H9 (cell line): ENCODE measurements around the gene FOXO6. TPM values are rescaled to one million over a fixed set of nuclear protein-coding genes. Genes with fewer than 3 reads are reported as not detected.

ENCODE experiments used
- DNase-seq: peaks from one replicate; pipeline ENCODE4 v3.0.0-alpha.2; 2017
- H2AFZ ChIP-seq: one replicate; pipeline ENCODE4 v1.6.1; 2013; ENCODE audit warnings: mild to moderate bottlenecking, low read length, control low read depth, moderate library complexity
- H2AK5ac ChIP-seq: 2 replicates; pipeline ENCODE4 v1.6.1; 2013; ENCODE audit warnings: low read length, control low read depth, mixed read lengths; ENCODE audit not compliant: insufficient read length
- H2BK120ac ChIP-seq: one replicate; pipeline ENCODE4 v1.6.1; 2013; ENCODE audit warnings: low read depth, mild to moderate bottlenecking, low read length, control low read depth, inconsistent platforms; ENCODE audit not compliant: poor library complexity, severe bottlenecking
- H2BK12ac ChIP-seq: 2 replicates; pipeline ENCODE4 v1.6.1; 2013; ENCODE audit warnings: low read length, control low read depth, mixed read lengths, low read depth; ENCODE audit not compliant: insufficient read length
- H2BK15ac ChIP-seq: 2 replicates; pipeline ENCODE4 v1.6.1; 2013; ENCODE audit warnings: low read depth, low read length, control low read depth
- H2BK20ac ChIP-seq: one replicate; pipeline ENCODE4 v1.6.1; 2013; ENCODE audit warnings: low read depth, mild to moderate bottlenecking, low read length, control low read depth, inconsistent platforms; ENCODE audit not compliant: poor library complexity, severe bottlenecking
- H2BK5ac ChIP-seq: 2 replicates; pipeline ENCODE4 v1.6.1; 2013; ENCODE audit warnings: low read length, control low read depth, mixed read lengths; ENCODE audit not compliant: insufficient read length
- H3K14ac ChIP-seq: 2 replicates; pipeline ENCODE4 v1.6.1; 2013; ENCODE audit warnings: low read length, control low read depth; ENCODE audit not compliant: insufficient read depth
- H3K18ac ChIP-seq: 2 replicates; pipeline ENCODE4 v1.6.1; 2013; ENCODE audit warnings: low read depth, mild to moderate bottlenecking, mixed read lengths, low read length, control low read depth; ENCODE audit not compliant: insufficient read length
- H3K23ac ChIP-seq: 2 replicates; pipeline ENCODE4 v1.6.1; 2013; ENCODE audit warnings: low read length, control low read depth, mixed read lengths, low read depth; ENCODE audit not compliant: insufficient read length
- H3K23me2 ChIP-seq: 2 replicates; pipeline ENCODE4 v1.6.1; 2013; ENCODE audit warnings: low read depth, mild to moderate bottlenecking, mixed read lengths, low read length, control low read depth; ENCODE audit not compliant: insufficient read length, poor library complexity, severe bottlenecking
- H3K27ac ChIP-seq: 2 replicates; pipeline ENCODE4 v1.5.1; 2013; ENCODE audit warnings: low read length, control low read depth, mixed read lengths, low read depth; ENCODE audit not compliant: insufficient read length
- H3K27me3 ChIP-seq: 2 replicates; pipeline ENCODE4 v1.6.1; 2013; ENCODE audit warnings: low read length, control low read depth, inconsistent platforms; ENCODE audit not compliant: insufficient read depth
- H3K4ac ChIP-seq: 2 replicates; pipeline ENCODE4 v1.6.1; 2013; ENCODE audit warnings: low read depth, mild to moderate bottlenecking, control low read depth, inconsistent platforms, low read length, moderate library complexity
- H3K4me1 ChIP-seq: 2 replicates; pipeline ENCODE4 v1.6.1; 2013; ENCODE audit warnings: low read length, control low read depth, inconsistent platforms; ENCODE audit not compliant: insufficient read depth
- H3K4me2 ChIP-seq: 2 replicates; pipeline ENCODE4 v1.6.1; 2013; ENCODE audit warnings: low read length, control low read depth, mixed read lengths; ENCODE audit not compliant: insufficient read length, insufficient read depth
- H3K56ac ChIP-seq: 2 replicates; pipeline ENCODE4 v1.6.1; 2013; ENCODE audit warnings: low read depth, mild to moderate bottlenecking, mixed read lengths, low read length, control low read depth; ENCODE audit not compliant: insufficient read length
- H3K79me1 ChIP-seq: 2 replicates; pipeline ENCODE4 v1.6.1; 2013; ENCODE audit warnings: low read depth, mild to moderate bottlenecking, moderate library complexity, low read length, control low read depth, inconsistent platforms; ENCODE audit not compliant: insufficient read depth, poor library complexity, severe bottlenecking
- H3K79me2 ChIP-seq: 2 replicates; pipeline ENCODE4 v1.6.1; 2013; ENCODE audit warnings: low read length, control low read depth, inconsistent platforms; ENCODE audit not compliant: insufficient read depth
- H3K9ac ChIP-seq: 2 replicates; pipeline ENCODE4 v1.6.1; 2013; ENCODE audit warnings: low read length, control low read depth, mixed read lengths; ENCODE audit not compliant: insufficient read length; ENCODE audit errors: extremely low read depth
- H3K9me3 ChIP-seq: one replicate; pipeline ENCODE4 v1.6.1; 2013; ENCODE audit warnings: low read depth, low read length, inconsistent platforms; ENCODE audit not compliant: control insufficient read depth
- H3T11ph ChIP-seq: one replicate; pipeline ENCODE4 v1.6.1; 2013; ENCODE audit warnings: mild to moderate bottlenecking, low read length, control low read depth, inconsistent platforms
- H4K20me1 ChIP-seq: one replicate; pipeline ENCODE4 v1.6.1; 2013; ENCODE audit not compliant: control insufficient read depth, insufficient read length, insufficient read depth
- H4K5ac ChIP-seq: 2 replicates; pipeline ENCODE4 v1.6.1; 2013; ENCODE audit warnings: low read depth, mild to moderate bottlenecking, mixed read lengths, low read length, control low read depth; ENCODE audit not compliant: insufficient read length
- H4K8ac ChIP-seq: replicated peaks from 2 replicates; pipeline ENCODE4 v1.6.1; 2013; ENCODE audit warnings: low read length, control low read depth, mixed read lengths, low read depth; ENCODE audit not compliant: insufficient read length
- H4K91ac ChIP-seq: 2 replicates; pipeline ENCODE4 v1.6.1; 2013; ENCODE audit warnings: low read depth, mild to moderate bottlenecking, moderate library complexity, mixed read lengths, low read length, control low read depth; ENCODE audit not compliant: insufficient read length
- H3K27ac Mint-ChIP-seq, 3 experiments: 2 replicates in 2 of 3; 3 replicates in 1 of 3; pipeline ENCODE4 v1.8.0; 2020 to 2021; ENCODE audit warnings: mixed read lengths in 3 of 3, mild to moderate bottlenecking in 1 of 3, moderate library complexity in 1 of 3
- H3K27me3 Mint-ChIP-seq: 2 replicates; pipeline ENCODE4 v1.8.0; 2021; ENCODE audit warnings: low read depth, mild to moderate bottlenecking, moderate library complexity, mixed read lengths
- H3K36me3 Mint-ChIP-seq, 3 experiments: 2 replicates in 2 of 3; 3 replicates in 1 of 3; pipeline ENCODE4 v1.8.0; 2020 to 2021; ENCODE audit warnings: low read depth in 3 of 3, mixed read lengths in 3 of 3; ENCODE audit not compliant: insufficient read depth in 1 of 3
- H3K4me1 Mint-ChIP-seq, 2 experiments: 2 replicates each; pipeline ENCODE4 v1.8.0; 2020; ENCODE audit warnings: mixed read lengths in 2 of 2
- H3K4me3 Mint-ChIP-seq, 2 experiments: 2 replicates in 1 of 2; 3 replicates in 1 of 2; pipeline ENCODE4 v1.8.0; 2020 to 2021; ENCODE audit warnings: mild to moderate bottlenecking in 2 of 2, mixed read lengths in 2 of 2, moderate library complexity in 1 of 2
- H3K9me3 Mint-ChIP-seq, 2 experiments: 2 replicates in 1 of 2; 3 replicates in 1 of 2; pipeline ENCODE4 v1.8.0; 2020; ENCODE audit warnings: mild to moderate bottlenecking in 2 of 2, mixed read lengths in 2 of 2, moderate library complexity in 1 of 2
- CTCF ChIP-seq: fragments of 200-600 bp; sonication (generic); conservative IDR thresholded peaks from 3 replicates; pipeline ENCODE4 v1.8.0; 2021; ENCODE audit warnings: antibody characterized with exemption, mild to moderate bottlenecking
- WGBS: extraction: QIAGEN DNeasy Blood & Tissue Kit; methylation state at CpG from one replicate; pipeline ENCODE4 v1.1.7; 2013; ENCODE audit warnings: missing lambda C conversion rate, low lambda C conversion rate, mixed read lengths; ENCODE audit not compliant: insufficient read length; ENCODE audit errors: extremely low coverage; 5-methylcytosine and 5-hydroxymethylcytosine counted together
- total RNA-seq: library from RNA; stranded (reverse); gene quantifications from 2 replicates; pipeline ENCODE4 v1.2.1, GENCODE V29; 2021

The FOXO6 gene
- total RNA-seq, 1 experiment from 2014 or later, result 0.83 TPM

GRCh38 chr1:41420351-41420750 lies 59.1 kb downstream of the FOXO6 start:
- H3K4me3 Mint-ChIP-seq, result no peak overlapping the region

More at GRCh38 chr1:41420351-41420750, 59.1 kb downstream of the FOXO6 start:
- Histone ChIP-seq H3K23ac (no peak overlapping the region), H2BK120ac (no peak overlapping the region), H3K9ac (no peak overlapping the region), H3K14ac (no peak overlapping the region), H3K56ac (no peak overlapping the region), H3K79me2 (no peaks in the 10 kb centered on the region), H4K8ac (no peak overlapping the region), H3K4ac (no peak overlapping the region), H3K27ac (no peak overlapping the region), H2BK20ac (no peak overlapping the region), H3K79me1 (no peaks in the 10 kb centered on the region), H4K91ac (no peak overlapping the region), H2BK15ac (no peak overlapping the region), H4K5ac (no peak overlapping the region), H3K4me2 (no peak overlapping the region), H2AK5ac (no peak overlapping the region), H4K20me1 (no peaks in the 10 kb centered on the region), H3K9me3 (no peaks in the 10 kb centered on the region), H2AFZ (no peak overlapping the region), H2BK12ac (no peak overlapping the region), H3K18ac (no peak overlapping the region), H3T11ph (no peak overlapping the region), H3K27me3 (no peaks in the 10 kb centered on the region), H3K4me1 (no peaks in the 10 kb centered on the region), H2BK5ac (no peak overlapping the region), H3K23me2 (no peaks in the 10 kb centered on the region)
- H3K36me3 Mint-ChIP-seq, result no peaks in the 10 kb centered on the region
- no peak overlapping the region; a peak in 1 of 7 replicates for H3K27ac Mint-ChIP-seq
- H3K27me3 Mint-ChIP-seq, result peaks cover 1% of the 10 kb centered on the region
- TF ChIP-seq CTCF, result no peak
- no peaks in the 10 kb centered on the region; a peak in 1 of 5 replicates for H3K9me3 Mint-ChIP-seq
- WGBS, result no CpG with 5 or more reads among the region's 4 CpGs
- H3K4me1 Mint-ChIP-seq, result peaks cover 5 to 18% of the 10 kb centered on the region in 2 experiments
- DNase-seq, result no peak
